HL-60/S4 treated with retinoic acid at 250 ng/mL for 4 days and 3 days (cell line): ENCODE measurements around the gene CD37.
"Not testable (repeated sequence)": the region's sequence is repeated elsewhere in the genome, so short reads cannot be mapped to it uniquely, and the experiment has no call there.

Experiments used
- in situ Hi-C: fragments of 300-500 bp; cut with MboI; formaldehyde crosslinking; loops from 2 replicates; pipeline ENCODE4 v1.7.0; 2022; ENCODE audit warnings: low sequenced_read_pairs

Gene CD37

GRCh38 chr19:49327878-49328544 is 7.2 kb upstream of the CD37 start:
- in situ Hi-C loops = no loop called here

- in situ Hi-C loops = no loop called here
These were observed 6.5 kb upstream of the CD37 start for GRCh38 chr19:49328741-49329140.

GRCh38 chr19:49331187-49331586 is 4.0 kb upstream of the CD37 start:
- in situ Hi-C loops = not testable (repeated sequence)

- in situ Hi-C loops = no loop called here
These were observed 3.6 kb upstream of the CD37 start for GRCh38 chr19:49331616-49332055.

GRCh38 chr19:49332691-49333417 is 2.4 kb upstream of the CD37 start:
- in situ Hi-C loops = not testable (repeated sequence)

- in situ Hi-C loops = no loop called here
These were observed 1.8 kb upstream of the CD37 start for GRCh38 chr19:49333418-49333805.

- in situ Hi-C loops = no loop called here
These were observed 1.4 kb upstream of the CD37 start for GRCh38 chr19:49333811-49334288.

GRCh38 chr19:49335784-49336481 is 727 bp downstream of the CD37 start:
- in situ Hi-C loops = no loop called here

GRCh38 chr19:49336482-49337266 is 1.5 kb downstream of the CD37 start:
- in situ Hi-C loops = no loop called here

GRCh38 chr19:49337267-49338022 is 2.2 kb downstream of the CD37 start:
- in situ Hi-C loops = no loop called here

- in situ Hi-C loops = no loop called here
These were observed 2.9 kb downstream of the CD37 start for GRCh38 chr19:49338023-49338677.

- in situ Hi-C loops = no loop called here
These were observed 3.6 kb downstream of the CD37 start for GRCh38 chr19:49338691-49339300.

GRCh38 chr19:49339301-49340068 is 4.3 kb downstream of the CD37 start:
- in situ Hi-C loops = no loop called here

- in situ Hi-C loops = no loop called here
These were observed 5.1 kb downstream of the CD37 start for GRCh38 chr19:49340069-49340864.

GRCh38 chr19:49340865-49341718 is 5.9 kb downstream of the CD37 start:
- in situ Hi-C loops = no loop called here

- in situ Hi-C loops = no loop called here
These were observed 7.1 kb downstream of the CD37 start for GRCh38 chr19:49342291-49342721.

GRCh38 chr19:49343123-49343522 is 7.9 kb downstream of the CD37 start:
- in situ Hi-C loops = no loop called here
